HCT116 (cell line): ENCODE results near the gene TBX15. TPM values are rescaled to one million over a fixed set of nuclear protein-coding genes. Genes with fewer than 3 reads are reported as not detected.

ENCODE experiments used
- ATAC-seq: fragments of 200-7000 bp; cut with Tn5 transposase; 2 replicates; pipeline ENCODE4 v1.9.1; 2020; ENCODE audit warnings: mild to moderate bottlenecking, moderate library complexity
- BruUV-seq: library from RNA; stranded (reverse); fragments of 400-500 nt; replicated peaks from 2 replicates; lab custom pipeline; 2021; lab: Mats Ljungman, UMichigan
- CTCF ChIA-PET: fragments of 300-600 bp; sonication (Branson Sonifier 250); formaldehyde crosslinking; loops from one replicate; lab custom pipeline; 2021; ENCODE audit warnings: antibody characterized with exemption; lab: Charles Lee
- POLR2A ChIA-PET: fragments of 300-600, 350-600 bp; sonication (Branson Sonifier 250); formaldehyde crosslinking; loops from one replicate; lab custom pipeline; 2021; ENCODE audit warnings: antibody characterized with exemption; lab: Charles Lee
- RAD21 ChIA-PET, 2 experiments: fragments of 300-600 bp; sonication (Branson Sonifier 250); formaldehyde crosslinking; loops; one replicate each; lab custom pipeline; 2023; ENCODE audit warnings: low total read pairs in 2 of 2; ENCODE audit not compliant: uncharacterized antibody in 2 of 2, unreplicated experiment in 2 of 2, low non-redundant PET in 1 of 2; lab: Charles Lee
- DNase-seq: peaks from one replicate; pipeline ENCODE4 v3.0.0-alpha.2; 2010; ENCODE audit warnings: low read depth, low spot score
- H2AFZ ChIP-seq: fragments of 200-600 bp; shearing (Covaris generic), sonication (generic); 2 replicates; pipeline ENCODE4 v1.6.1; 2017; ENCODE audit warnings: low read depth, mixed run types, mixed read lengths, antibody characterized with exemption, low read length; ENCODE audit not compliant: poor library complexity, severe bottlenecking
- H3K27ac ChIP-seq: 2 replicates; pipeline ENCODE4 v1.5.1; 2012; ENCODE audit warnings: low read depth, low read length
- H3K27me3 ChIP-seq: fragments of 200-600 bp; sonication (generic); 2 replicates; pipeline ENCODE4 v1.6.1; 2016; ENCODE audit warnings: mixed run types, low read length, mixed read lengths; ENCODE audit not compliant: insufficient read depth
- H3K36me3 ChIP-seq, 2 experiments: fragments of 200-500 bp in 1 of 2; fragments of 200-600 bp in 1 of 2; sonication (Bioruptor generic) in 1 of 2; sonication (generic) in 1 of 2; 2 replicates each; pipeline versions ENCODE4 v1.5.1 to v1.6.1; 2014 to 2016; ENCODE audit warnings: low read length in 2 of 2, inconsistent platforms in 1 of 2, mixed read lengths in 1 of 2, mixed run types in 1 of 2; ENCODE audit not compliant: insufficient read depth in 2 of 2, control insufficient read depth in 1 of 2
- H3K4me1 ChIP-seq, 2 experiments: fragments of 200-600 bp in 1 of 2; sonication (generic) in 1 of 2; 2 replicates each; pipeline versions ENCODE4 v1.5.1 to v1.6.1; 2012 to 2017; ENCODE audit warnings: low read length in 2 of 2, inconsistent platforms in 1 of 2, mild to moderate bottlenecking in 1 of 2, mixed read lengths in 1 of 2, mixed run types in 1 of 2, moderate library complexity in 1 of 2; ENCODE audit not compliant: insufficient read depth in 2 of 2, control insufficient read depth in 1 of 2
- H3K4me2 ChIP-seq: fragments of 200-600 bp; sonication (generic); 2 replicates; pipeline ENCODE4 v1.6.1; 2017; ENCODE audit warnings: mixed run types, low read length, mixed read lengths
- H3K4me3 ChIP-seq, 2 experiments: fragments of 200-600 bp in 1 of 2; sonication (generic) in 1 of 2; replicated peaks in 1 of 2; 2 replicates each; pipeline ENCODE4 v1.5.1; 2011 to 2016; ENCODE audit warnings: low read length in 2 of 2, control low read depth in 1 of 2, low read depth in 1 of 2, mild to moderate bottlenecking in 1 of 2, mixed read lengths in 1 of 2, mixed run types in 1 of 2
- H3K79me2 ChIP-seq: fragments of 200-600 bp; sonication (generic); 2 replicates; pipeline ENCODE4 v1.6.1; 2017; ENCODE audit warnings: mild to moderate bottlenecking, mixed run types, low read length, moderate library complexity, mixed read lengths; ENCODE audit not compliant: insufficient read depth
- H3K9ac ChIP-seq: fragments of 200-600 bp; sonication (generic); 2 replicates; pipeline ENCODE4 v1.6.1; 2016; ENCODE audit warnings: low read length, mixed read lengths
- H3K9me2 ChIP-seq: fragments of 200-600 bp; sonication (generic), shearing (Covaris generic); 2 replicates; pipeline ENCODE4 v1.6.1; 2017; ENCODE audit warnings: mixed run types, mild to moderate bottlenecking, moderate library complexity; ENCODE audit not compliant: insufficient read depth
- H3K9me3 ChIP-seq, 2 experiments: fragments of 200-500 bp in 1 of 2; fragments of 200-600 bp in 1 of 2; sonication (Bioruptor generic) in 1 of 2; sonication (generic) in 1 of 2; 2 replicates each; pipeline ENCODE4 v1.6.1; 2014 to 2017; ENCODE audit warnings: low read length in 2 of 2, mixed read lengths in 2 of 2, inconsistent platforms in 1 of 2, low read depth in 1 of 2, mild to moderate bottlenecking in 1 of 2, mixed run types in 1 of 2, moderate library complexity in 1 of 2; ENCODE audit not compliant: control insufficient read depth in 1 of 2, insufficient read depth in 1 of 2
- H4K20me1 ChIP-seq: fragments of 200-600 bp; sonication (generic), shearing (Covaris generic); 2 replicates; pipeline ENCODE4 v1.6.1; 2017; ENCODE audit warnings: mixed run types, mild to moderate bottlenecking, moderate library complexity; ENCODE audit not compliant: insufficient read depth
- ATF3 ChIP-seq: IDR thresholded peaks from 2 replicates; pipeline ENCODE4 v1.6.1; 2012
- CBX3 ChIP-seq: IDR thresholded peaks from 2 replicates; pipeline ENCODE4 v1.6.1; 2012; ENCODE audit warnings: low read depth
- CEBPB ChIP-seq: IDR thresholded peaks from 2 replicates; pipeline ENCODE4 v1.6.1; 2012; ENCODE audit warnings: low read depth
- CTCF ChIP-seq, 3 experiments: fragments of 200-600 bp in 1 of 3; sonication (generic) in 1 of 3; IDR thresholded peaks in 2 of 3; conservative IDR thresholded peaks in 1 of 3; 2 replicates each; pipeline ENCODE4 v1.5.1; 2012 to 2017; ENCODE audit warnings: low read depth in 2 of 3, low read length in 2 of 3, antibody characterized with exemption in 1 of 3, borderline replicate concordance in 1 of 3, control low read depth in 1 of 3, mild to moderate bottlenecking in 1 of 3, mixed read lengths in 1 of 3, mixed run types in 1 of 3, moderate library complexity in 1 of 3; ENCODE audit not compliant: insufficient read depth in 1 of 3
- EGR1 ChIP-seq: IDR thresholded peaks from 2 replicates; pipeline ENCODE4 v1.6.1; 2012; ENCODE audit warnings: low read depth
- ELF1 ChIP-seq: IDR thresholded peaks from 2 replicates; pipeline ENCODE4 v1.6.1; 2012; ENCODE audit warnings: low read depth, borderline replicate concordance
- EZH2 ChIP-seq: fragments of 200-600 bp; sonication (generic); IDR thresholded peaks from 2 replicates; pipeline ENCODE4 v1.6.1; 2017; ENCODE audit warnings: antibody characterized with exemption, mixed run types
- JUND ChIP-seq: IDR thresholded peaks from 2 replicates; pipeline ENCODE4 v1.6.1; 2012
- MAX ChIP-seq: IDR thresholded peaks from 2 replicates; pipeline ENCODE4 v1.6.1; 2012
- POLR2A ChIP-seq: IDR thresholded peaks from 2 replicates; pipeline ENCODE4 v1.7.0; 2011; ENCODE audit warnings: borderline replicate concordance; ENCODE audit not compliant: insufficient read depth, insufficient read length; ENCODE audit errors: extremely low read depth
- POLR2AphosphoS5 ChIP-seq: IDR thresholded peaks from 2 replicates; pipeline ENCODE4 v1.6.1; 2011; ENCODE audit warnings: mild to moderate bottlenecking, low read depth, low read length, moderate library complexity
- SIN3A ChIP-seq: IDR thresholded peaks from 2 replicates; pipeline ENCODE4 v1.6.1; 2012; ENCODE audit warnings: low read depth
- SP1 ChIP-seq: IDR thresholded peaks from 2 replicates; pipeline ENCODE4 v1.6.1; 2012; ENCODE audit warnings: low read depth
- SRF ChIP-seq: IDR thresholded peaks from 2 replicates; pipeline ENCODE4 v1.6.1; 2012; ENCODE audit warnings: low read depth
- TCF7L2 ChIP-seq: IDR thresholded peaks from 2 replicates; pipeline ENCODE4 v1.7.0; 2011; ENCODE audit warnings: borderline replicate concordance, inconsistent platforms; ENCODE audit not compliant: insufficient read depth, insufficient read length; ENCODE audit errors: extremely low read depth
- YY1 ChIP-seq: IDR thresholded peaks from 2 replicates; pipeline ENCODE4 v1.6.1; 2011; ENCODE audit warnings: low read length, low read depth, moderate library complexity, mild to moderate bottlenecking; ENCODE audit not compliant: insufficient replicate concordance; ENCODE audit errors: extremely low read depth
- ZBTB33 ChIP-seq: IDR thresholded peaks from 2 replicates; pipeline ENCODE4 v1.6.1; 2011; ENCODE audit warnings: mild to moderate bottlenecking, low read length, moderate library complexity; ENCODE audit not compliant: insufficient replicate concordance; ENCODE audit errors: extremely low read depth
- ZFX ChIP-seq: fragments of 450-650 bp; IDR thresholded peaks from 2 replicates; pipeline ENCODE4 v1.6.1; 2017
- ZNF274 ChIP-seq: fragments of 200-500 bp; sonication (Bioruptor generic); IDR thresholded peaks from 2 replicates; pipeline ENCODE4 v1.6.1; 2014; ENCODE audit warnings: mild to moderate bottlenecking, low read depth, low read length, inconsistent platforms
- intact Hi-C: fragments of 100-400 bp; cut with micrococcal nuclease; formaldehyde crosslinking; loops from 2 replicates; pipeline ENCODE4 v1.10.0; 2022
- total RNA-seq: library from RNA; stranded (reverse); gene quantifications from one replicate; pipeline ENCODE4 v1.2.1, GENCODE V29; 2021; ENCODE audit not compliant: unreplicated experiment

TBX15 gene
- total RNA-seq, 1 experiment from 2014 or later: not detected

GRCh38 chr1:118871582-118872171, 116.5 kb downstream of the TBX15 start:
- Histone ChIP-seq H3K36me3 (no peaks in the 10 kb centered on the region), H3K9me3 (no peaks in the 10 kb centered on the region), H3K27me3 (peaks cover 10% of the 10 kb centered on the region), H3K27ac (no peak overlapping the region), H3K9ac (no peak overlapping the region), H4K20me1 (no peaks in the 10 kb centered on the region), H3K79me2 (no peaks in the 10 kb centered on the region), H3K4me2 (no peak overlapping the region), H3K9me2 (no peaks in the 10 kb centered on the region), H2AFZ (no peak overlapping the region), H3K4me1 (no peaks in the 10 kb centered on the region), H3K4me3 (no peak overlapping the region)
- no peak for DNase-seq
- ATAC-seq: no peak
- intact Hi-C loops: no loop called here
- CTCF ChIA-PET: no interaction called here
- no TSS peak for BruUV-seq
- POLR2A ChIA-PET: no interaction called here
- TF ChIP-seq ZNF274 (no peak), JUND (no peak), YY1 (no peak), EGR1 (no peak), ZFX (no peak), ELF1 (no peak), POLR2A (no peak), ZBTB33 (no peak), SIN3A (no peak), MAX (no peak), CEBPB (no peak), SRF (no peak), SP1 (no peak), ATF3 (no peak), CTCF (IDR thresholded peaks at IDR 0.05 in 2 of 3, conservative IDR thresholded peaks at IDR 0.05 in 1 of 3; ENCODE audit: borderline replicate concordance in 1 of 3, insufficient read depth in 1 of 3, low read depth in 2 of 3, low read length in 2 of 3) (no peak), POLR2AphosphoS5 (no peak), TCF7L2 (no peak), CBX3 (no peak), EZH2 (no peak)
- RAD21 ChIA-PET: no interaction called here
